GM13976 (cell line): ENCODE results near the gene GNAQ.

Experiments
- DNase-seq: peaks from one replicate; pipeline ENCODE4 v3.0.0; 2012; ENCODE audit warnings: low spot score
- in situ Hi-C: fragments of 300-500 bp; cut with MboI; formaldehyde crosslinking; loops from one replicate; pipeline ENCODE4 v1.12.0; 2022; ENCODE audit warnings: low sequenced_read_pairs, mixed read lengths, inconsistent platforms; ENCODE audit not compliant: unreplicated experiment
- TF ChIP-seq, protein P1 (sequence below): IDR thresholded peaks from 2 replicates; pipeline ENCODE4 v1.5.1; 2012; ENCODE audit warnings: borderline replicate concordance, mild to moderate bottlenecking; ENCODE audit not compliant: insufficient read depth; ENCODE audit errors: extremely low read depth, missing control alignments, control extremely low read depth

The GNAQ gene

DNA sequence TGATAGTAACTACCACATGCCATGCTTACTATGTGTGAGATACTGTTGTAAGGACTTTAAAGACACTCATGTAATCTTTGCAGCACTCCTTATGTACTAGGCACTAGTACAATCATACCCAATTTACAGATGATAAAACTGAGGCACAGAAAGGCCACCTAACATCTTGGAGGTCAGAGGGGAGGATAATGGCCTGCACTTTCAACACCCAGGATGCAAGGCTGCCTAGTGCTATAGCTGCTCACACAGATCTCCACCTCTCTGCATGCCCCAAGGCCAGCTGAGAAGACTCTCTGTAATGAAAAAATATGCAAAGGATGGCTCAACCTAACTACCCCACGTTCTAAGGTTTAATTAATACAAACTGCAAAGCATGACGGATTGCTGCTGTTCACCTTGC, 57.2 kb downstream of the GNAQ start:
- TF ChIP-seq, protein P1, sequence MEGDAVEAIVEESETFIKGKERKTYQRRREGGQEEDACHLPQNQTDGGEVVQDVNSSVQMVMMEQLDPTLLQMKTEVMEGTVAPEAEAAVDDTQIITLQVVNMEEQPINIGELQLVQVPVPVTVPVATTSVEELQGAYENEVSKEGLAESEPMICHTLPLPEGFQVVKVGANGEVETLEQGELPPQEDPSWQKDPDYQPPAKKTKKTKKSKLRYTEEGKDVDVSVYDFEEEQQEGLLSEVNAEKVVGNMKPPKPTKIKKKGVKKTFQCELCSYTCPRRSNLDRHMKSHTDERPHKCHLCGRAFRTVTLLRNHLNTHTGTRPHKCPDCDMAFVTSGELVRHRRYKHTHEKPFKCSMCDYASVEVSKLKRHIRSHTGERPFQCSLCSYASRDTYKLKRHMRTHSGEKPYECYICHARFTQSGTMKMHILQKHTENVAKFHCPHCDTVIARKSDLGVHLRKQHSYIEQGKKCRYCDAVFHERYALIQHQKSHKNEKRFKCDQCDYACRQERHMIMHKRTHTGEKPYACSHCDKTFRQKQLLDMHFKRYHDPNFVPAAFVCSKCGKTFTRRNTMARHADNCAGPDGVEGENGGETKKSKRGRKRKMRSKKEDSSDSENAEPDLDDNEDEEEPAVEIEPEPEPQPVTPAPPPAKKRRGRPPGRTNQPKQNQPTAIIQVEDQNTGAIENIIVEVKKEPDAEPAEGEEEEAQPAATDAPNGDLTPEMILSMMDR: no peak
- DNase-seq: no peak
- in situ Hi-C loops: no loop called here

GRCh38 chr9:77969083-77969482, 62.5 kb downstream of the GNAQ start:
- TF ChIP-seq, protein P1: no peak
- DNase-seq: no peak
- in situ Hi-C loops: no loop called here

- in situ Hi-C loops: no loop called here
- TF ChIP-seq, protein P1: no peak
- DNase-seq: no peak
These were observed 63.1 kb downstream of the GNAQ start for GRCh38 chr9:77968506-77968905.

- in situ Hi-C loops: no loop called here
- TF ChIP-seq, protein P1: no peak
These were observed 64.9 kb downstream of the GNAQ start for GRCh38 chr9:77966718-77967117.

GRCh38 chr9:77965445-77966123, 66.0 kb downstream of the GNAQ start:
- in situ Hi-C loops: no loop called here

More at GRCh38 chr9:77966718-77967117, 64.9 kb downstream of the GNAQ start:
- DNase-seq: no peak

DNA sequence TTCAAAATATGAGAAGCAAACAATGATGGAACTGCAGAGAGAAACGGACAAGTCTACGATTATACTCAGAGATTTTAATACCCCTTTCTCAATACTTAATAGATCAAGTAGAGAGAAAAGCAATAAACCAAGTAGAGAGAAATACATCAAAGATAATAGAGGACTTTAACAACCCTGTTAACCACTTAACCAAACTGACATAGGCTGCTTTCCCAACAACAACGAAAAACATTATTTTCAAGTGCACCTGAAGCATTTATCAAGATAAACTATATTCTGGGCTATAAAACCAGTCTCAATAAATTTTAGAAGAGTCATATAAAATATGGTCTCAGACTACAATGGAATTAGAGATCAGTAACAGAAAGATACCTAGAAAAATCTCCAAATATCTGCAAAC, 67.4 kb downstream of the GNAQ start:
- DNase-seq: no peak
- TF ChIP-seq, protein P1: no peak
- in situ Hi-C loops: no loop called here

More at GRCh38 chr9:77965445-77966123, 66.0 kb downstream of the GNAQ start:
- TF ChIP-seq, protein P1: no peak
- DNase-seq: no peak
